Erythroblast (primary cell): Measurements from ENCODE around the gene ADGRF1.

Experiments
- GATA1 ChIP-seq: IDR thresholded peaks from 2 replicates; pipeline ENCODE4 v1.6.1; 2011; ENCODE audit warnings: low read depth, mild to moderate bottlenecking, control low read depth, low read length, moderate library complexity
- POLR2A ChIP-seq: IDR thresholded peaks from 2 replicates; pipeline ENCODE4 v1.6.1; 2011; ENCODE audit warnings: mild to moderate bottlenecking, low read length

GRCh38 chr6:46989398-46989797 lies 52.7 kb downstream of the ADGRF1 start:
- no peak for TF ChIP-seq POLR2A
- TF ChIP-seq GATA1 = no peak
